Activated T-cell treated with anti-CD3 and anti-CD28 coated beads, Interleukin-2, amount 50 U/mL, for 72 hours (primary cell): ENCODE results near the gene MED1. TPM values are rescaled to one million over a fixed set of nuclear protein-coding genes. Genes with fewer than 3 reads are reported as not detected.
"Not testable (repeated sequence)": the region's sequence is repeated elsewhere in the genome, so short reads cannot be mapped to it uniquely, and the experiment has no call there.

ENCODE experiments used
- ATAC-seq, 2 donors: fragments of 150-1000 bp; cut with Tn5 transposase; replicated peaks in 1 of 2; 2 replicates each; pipeline ENCODE4 v1.10.0; 2021; ENCODE audit warnings: moderate library complexity in 2 of 2, mild to moderate bottlenecking in 1 of 2
- DNase-seq, 2 donors: peaks; one replicate each; pipeline ENCODE4 v3.0.0; 2021 to 2022; ENCODE audit warnings: mixed read lengths in 1 of 2
- H3K27ac Mint-ChIP-seq: one replicate; pipeline ENCODE4 v1.8.0; 2022; ENCODE audit warnings: mild to moderate bottlenecking, moderate library complexity, mixed read lengths
- H3K27me3 Mint-ChIP-seq: one replicate; pipeline ENCODE4 v1.8.0; 2022; ENCODE audit warnings: low read depth, mixed read lengths
- H3K36me3 Mint-ChIP-seq, 2 donors: one replicate each; pipeline ENCODE4 v1.8.0; 2022; ENCODE audit warnings: mixed read lengths in 2 of 2, mild to moderate bottlenecking in 1 of 2; ENCODE audit not compliant: insufficient read depth in 2 of 2
- H3K4me1 Mint-ChIP-seq: one replicate; pipeline ENCODE4 v1.8.0; 2022; ENCODE audit warnings: low read depth, mixed read lengths
- H3K4me3 Mint-ChIP-seq, 2 donors: one replicate each; pipeline ENCODE4 v1.8.0; 2022; ENCODE audit warnings: mild to moderate bottlenecking in 2 of 2, mixed read lengths in 2 of 2, moderate library complexity in 2 of 2
- H3K9me3 Mint-ChIP-seq, 2 donors: one replicate each; pipeline ENCODE4 v1.8.0; 2022; ENCODE audit warnings: mixed read lengths in 2 of 2
- total RNA-seq, 2 donors: library from RNA; stranded (reverse); gene quantifications; one replicate each; pipeline ENCODE4 v1.2.3, GENCODE V29; 2022

MED1 gene
- total RNA-seq, 2 donors from 2014 or later: 79.7 to 88.3 TPM

GRCh38 chr17:39461926-39462569, 11.0 kb upstream of the MED1 start:
- Mint-ChIP-seq H3K4me3 (peak overlapping the region; percentile 84 to 94), H3K4me1 (peaks cover 51% of the 10 kb centered on the region)
- ATAC-seq: peak; percentile 0 to 7

DNA sequence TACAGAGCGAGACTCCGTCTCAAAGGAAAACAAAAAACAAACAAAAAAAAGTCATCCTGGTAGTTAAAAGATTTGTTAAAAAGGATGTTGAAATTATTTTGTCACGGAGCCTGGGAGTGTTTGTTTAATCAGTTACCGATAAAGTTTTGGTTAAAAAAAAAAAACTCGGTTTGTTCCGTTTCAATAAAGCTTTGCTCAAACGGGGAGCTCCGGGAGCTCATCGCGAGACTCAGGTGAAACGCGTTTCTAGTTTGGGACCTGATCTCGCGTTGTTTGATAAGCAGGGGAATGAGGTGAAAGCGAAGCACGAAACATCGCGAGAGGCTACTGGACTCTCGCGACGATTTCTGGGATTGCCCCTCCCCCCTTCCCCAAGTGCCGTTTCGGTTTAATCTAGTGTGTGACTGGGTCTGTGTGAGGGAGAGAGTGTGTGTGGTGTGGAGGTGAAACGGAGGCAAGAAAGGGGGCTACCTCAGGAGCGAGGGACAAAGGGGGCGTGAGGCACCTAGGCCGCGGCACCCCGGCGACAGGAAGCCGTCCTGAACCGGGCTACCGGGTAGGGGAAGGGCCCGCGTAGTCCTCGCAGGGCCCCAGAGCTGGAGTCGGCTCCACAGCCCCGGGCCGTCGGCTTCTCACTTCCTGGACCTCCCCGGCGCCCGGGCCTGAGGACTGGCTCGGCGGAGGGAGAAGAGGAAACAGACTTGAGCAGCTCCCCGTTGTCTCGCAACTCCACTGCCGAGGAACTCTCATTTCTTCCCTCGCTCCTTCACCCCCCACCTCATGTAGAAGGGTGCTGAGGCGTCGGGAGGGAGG, 10.3 kb upstream of the MED1 start, which contains the start of gene CDK12:
CDK12 (plus strand) TSS at position 374 of the 813 bp plus-strand sequence. CDS start 586 bp downstream, outside the sequence.
- ATAC-seq (peak; percentile 90 to 91), DNase-seq (peak; percentile 94 to 95)
- Mint-ChIP-seq H3K4me1 (peaks cover 44% of the 10 kb centered on the region), H3K36me3 (peaks cover 9 to 10% of the 10 kb centered on the region in 2 donors), H3K27me3 (no peaks in the 10 kb centered on the region), H3K4me3 (peak within 1 kb of the TSS; percentile 84 to 94), H3K9me3 (no peaks in the 10 kb centered on the region), H3K27ac (peak within 1 kb of the TSS; percentile 99)

More at GRCh38 chr17:39461926-39462569, 11.0 kb upstream of the MED1 start:
- Mint-ChIP-seq H3K9me3 (no peaks in the 10 kb centered on the region), H3K27ac (peak overlapping the region; percentile 99), H3K27me3 (no peaks in the 10 kb centered on the region), H3K36me3 (peaks cover 9 to 10% of the 10 kb centered on the region in 2 donors)
- peak; percentile 25 to 26 for DNase-seq

- Mint-ChIP-seq H3K4me3 (no peak overlapping the region), H3K9me3 (no peaks in the 10 kb centered on the region), H3K36me3 (no peaks in the 10 kb centered on the region), H3K27ac (no peak overlapping the region), H3K4me1 (peaks cover 18% of the 10 kb centered on the region), H3K27me3 (no peaks in the 10 kb centered on the region)
- no peak for DNase-seq
- no peak for ATAC-seq
Observed at GRCh38 chr17:39455919-39456318, 4.9 kb upstream of the MED1 start.

- no peaks in the 10 kb centered on the region for H3K27me3 Mint-ChIP-seq
- peak overlapping the region; percentile 96 to 97 for H3K4me3 Mint-ChIP-seq
- H3K9me3 Mint-ChIP-seq: no peaks in the 10 kb centered on the region
- DNase-seq (no peak), ATAC-seq (no peak)
- peaks cover 40% of the 10 kb centered on the region for H3K4me1 Mint-ChIP-seq
- H3K36me3 Mint-ChIP-seq: peaks cover 3 to 7% of the 10 kb centered on the region in 2 donors
- H3K27ac Mint-ChIP-seq: peak overlapping the region; percentile 98
Observed at GRCh38 chr17:39450051-39450450, 1.0 kb downstream of the MED1 start.

DNA sequence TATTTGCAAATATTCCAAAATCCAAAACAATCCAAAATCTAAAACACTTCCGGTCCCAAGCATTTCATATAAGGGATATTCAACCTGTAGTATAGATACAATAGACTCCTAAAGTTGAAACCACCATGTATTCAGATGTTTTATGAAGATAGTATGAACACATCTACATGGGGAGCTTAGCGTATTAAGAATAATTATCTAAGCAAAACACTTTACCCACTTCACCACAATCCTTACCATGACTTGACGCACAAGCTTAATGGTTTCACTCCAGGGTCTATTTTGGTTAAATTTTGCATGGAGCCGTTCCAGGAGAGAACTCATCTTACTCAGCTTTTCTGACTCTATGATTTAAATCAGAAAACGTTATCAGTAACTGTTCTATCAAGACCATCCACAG, 3.5 kb downstream of the MED1 start:
- H3K27me3 Mint-ChIP-seq: no peaks in the 10 kb centered on the region
- no peak overlapping the region for H3K27ac Mint-ChIP-seq
- no peak for ATAC-seq
- peaks cover 3 to 18% of the 10 kb centered on the region in 2 donors for H3K36me3 Mint-ChIP-seq
- H3K4me3 Mint-ChIP-seq: no peak overlapping the region
- no peaks in the 10 kb centered on the region for H3K9me3 Mint-ChIP-seq
- DNase-seq: no peak
- H3K4me1 Mint-ChIP-seq: peaks cover 42% of the 10 kb centered on the region

GRCh38 chr17:39443326-39443725, 7.7 kb downstream of the MED1 start:
- no peak for ATAC-seq
- DNase-seq: no peak
- Mint-ChIP-seq H3K27me3 (no peaks in the 10 kb centered on the region), H3K36me3 (peaks cover 3 to 38% of the 10 kb centered on the region in 2 donors), H3K9me3 (no peaks in the 10 kb centered on the region), H3K27ac (peak overlapping the region; percentile 42), H3K4me3 (no peak overlapping the region), H3K4me1 (peaks cover 20% of the 10 kb centered on the region)

DNA sequence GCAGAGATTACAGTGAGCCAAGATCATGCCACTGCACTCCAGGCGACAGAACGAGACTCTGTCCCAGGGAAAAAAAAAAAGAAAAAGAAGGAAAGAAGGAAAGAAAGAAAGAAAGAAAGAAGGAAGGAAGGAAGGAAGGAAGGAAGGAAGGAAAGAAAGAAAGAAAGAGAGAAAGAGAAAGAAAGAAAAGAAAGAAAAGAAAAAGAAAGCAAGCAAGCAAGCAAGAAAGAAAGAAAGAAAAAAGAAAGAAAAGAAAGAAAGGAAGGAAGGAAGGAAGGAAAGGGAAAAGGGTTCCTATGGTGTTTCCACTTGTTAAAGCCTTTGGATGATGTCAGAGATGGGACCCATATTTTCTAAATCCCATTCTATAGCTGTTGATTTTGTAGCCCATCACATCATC, 11.2 kb downstream of the MED1 start:
- H3K9me3 Mint-ChIP-seq, H3K4me3 Mint-ChIP-seq, DNase-seq, ATAC-seq, H3K27me3 Mint-ChIP-seq: not testable (repeated sequence)
- Mint-ChIP-seq H3K4me1 (peaks cover 11% of the 10 kb centered on the region), H3K27ac (peak overlapping the region; percentile 93), H3K36me3 (peaks cover 2 to 34% of the 10 kb centered on the region in 2 donors)

- peaks cover 2 to 16% of the 10 kb centered on the region in 2 donors for H3K36me3 Mint-ChIP-seq
- H3K27ac Mint-ChIP-seq: no peak overlapping the region
- no peaks in the 10 kb centered on the region for H3K9me3 Mint-ChIP-seq
- ATAC-seq (no peak), DNase-seq (no peak)
- H3K4me3 Mint-ChIP-seq: no peak overlapping the region
- H3K27me3 Mint-ChIP-seq: no peaks in the 10 kb centered on the region
- H3K4me1 Mint-ChIP-seq: no peaks in the 10 kb centered on the region
Observed at GRCh38 chr17:39429600-39429999, 21.5 kb downstream of the MED1 start.

GRCh38 chr17:39416141-39416540, 34.9 kb downstream of the MED1 start:
- Mint-ChIP-seq H3K4me1 (peaks cover 5% of the 10 kb centered on the region), H3K9me3 (no peaks in the 10 kb centered on the region), H3K4me3 (no peak overlapping the region), H3K27me3 (no peaks in the 10 kb centered on the region), H3K36me3 (peaks cover 5 to 25% of the 10 kb centered on the region in 2 donors), H3K27ac (peak overlapping the region; percentile 58)
- DNase-seq (no peak), ATAC-seq (no peak)

- Mint-ChIP-seq H3K4me3 (no peak overlapping the region), H3K36me3 (peaks cover 10 to 37% of the 10 kb centered on the region in 2 donors), H3K27me3 (no peaks in the 10 kb centered on the region), H3K27ac (no peak overlapping the region), H3K4me1 (peaks cover 36% of the 10 kb centered on the region), H3K9me3 (no peaks in the 10 kb centered on the region)
- ATAC-seq (no peak), DNase-seq (no peak)
Observed at GRCh38 chr17:39410279-39410678, 40.8 kb downstream of the MED1 start.

- Mint-ChIP-seq H3K9me3 (no peaks in the 10 kb centered on the region), H3K4me3 (no peak overlapping the region), H3K27ac (no peak overlapping the region), H3K27me3 (no peaks in the 10 kb centered on the region), H3K4me1 (peaks cover 50% of the 10 kb centered on the region), H3K36me3 (peaks cover 9 to 33% of the 10 kb centered on the region in 2 donors)
- no peak for DNase-seq
- no peak for ATAC-seq
Observed at GRCh38 chr17:39408360-39408759, 42.7 kb downstream of the MED1 start.

- DNase-seq (no peak), ATAC-seq (no peak)
- Mint-ChIP-seq H3K9me3 (no peaks in the 10 kb centered on the region), H3K4me3 (no peak overlapping the region), H3K4me1 (peaks cover 57% of the 10 kb centered on the region), H3K27me3 (no peaks in the 10 kb centered on the region), H3K27ac (peak overlapping the region; percentile 12), H3K36me3 (peaks cover 9 to 33% of the 10 kb centered on the region in 2 donors)
Observed at GRCh38 chr17:39406951-39407350, 44.1 kb downstream of the MED1 start.

DNA sequence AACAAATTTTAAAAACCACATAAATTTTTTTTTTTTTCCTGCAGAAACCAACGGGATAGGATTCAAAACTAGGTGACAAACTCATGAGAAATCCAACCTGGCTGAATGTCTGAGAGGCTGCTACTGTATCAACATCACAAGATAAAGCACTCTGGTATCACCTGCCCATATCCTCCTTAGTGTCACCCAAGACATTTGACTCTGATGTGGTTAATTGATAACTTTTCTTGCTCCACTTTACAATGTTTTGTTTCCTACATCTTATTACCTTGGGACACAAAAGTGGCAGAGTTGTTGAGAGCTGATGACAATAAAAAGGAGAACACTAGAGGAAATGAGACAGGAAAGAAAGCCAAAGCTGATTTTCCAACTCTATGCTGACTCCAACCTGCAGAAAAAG, 45.6 kb downstream of the MED1 start:
- peaks cover 11 to 28% of the 10 kb centered on the region in 2 donors for H3K36me3 Mint-ChIP-seq
- ATAC-seq (no peak), DNase-seq (no peak)
- peak overlapping the region; percentile 81 to 85 for H3K4me3 Mint-ChIP-seq
- no peaks in the 10 kb centered on the region for H3K27me3 Mint-ChIP-seq
- H3K4me1 Mint-ChIP-seq: peaks cover 60% of the 10 kb centered on the region
- no peaks in the 10 kb centered on the region for H3K9me3 Mint-ChIP-seq
- peak overlapping the region; percentile 97 for H3K27ac Mint-ChIP-seq
